ENCODE measurements around the gene GPR161. TPM values are rescaled to one million over a fixed set of nuclear protein-coding genes. Genes with fewer than 3 reads are reported as not detected.

Gene GPR161
- total and polyA plus RNA-seq, 2 experiments from 2014 or later: 11.8 to 14.2 TPM

- H3K36me3 ChIP-seq (ENCODE audit: low read depth): no peaks in the 10 kb centered on the region
- no peaks in the 10 kb centered on the region for H3K4me1 ChIP-seq (ENCODE audit: insufficient read depth)
- H3K9me3 ChIP-seq (ENCODE audit: low read depth): no peaks in the 10 kb centered on the region
- H3K9me2 ChIP-seq (ENCODE audit: insufficient read depth): no peaks in the 10 kb centered on the region
- no peak overlapping the region for H3K4me2 ChIP-seq (ENCODE audit: unreplicated experiment)
- no peaks in the 10 kb centered on the region for H3K27me3 ChIP-seq (replicated peaks; ENCODE audit: insufficient read depth)
- H3K27ac ChIP-seq: no peak overlapping the region
- no peaks in the 10 kb centered on the region for H3K79me2 ChIP-seq (ENCODE audit: insufficient read depth)
- H3F3A ChIP-seq (ENCODE audit: insufficient read depth): no peaks in the 10 kb centered on the region
- H2AFZ ChIP-seq: no peak overlapping the region
- H3K9ac ChIP-seq: no peak overlapping the region
- no peaks in the 10 kb centered on the region for H4K20me1 ChIP-seq (ENCODE audit: insufficient read depth)
- in situ Hi-C loops (cut with MboI): no loop called here
- WGBS, 2 experiments (ENCODE audit: low coverage in 1 of 2, low lambda C conversion rate in 2 of 2, missing lambda C conversion rate in 2 of 2): 91 to 98% methylated on average over 4 of the region's 4 CpGs
- no peak for DNase-seq
- no peak for TF ChIP-seq EZH2 (IDR thresholded peaks at IDR 0.05; ENCODE audit: insufficient read depth, poor library complexity, severe bottlenecking)
- no peak for TF ChIP-seq EZH2phosphoT487 (IDR thresholded peaks at IDR 0.05; ENCODE audit: insufficient read depth, low read depth)
- no peak overlapping the region for H3K4me3 ChIP-seq
These were observed 15.2 kb upstream of the GPR161 start for GRCh38 chr1:168151935-168152334.

- H3K4me3 ChIP-seq: no peak overlapping the region
- no peak overlapping the region for H3K9ac ChIP-seq
These were observed 13.6 kb upstream of the GPR161 start for GRCh38 chr1:168150283-168150682.

DNA sequence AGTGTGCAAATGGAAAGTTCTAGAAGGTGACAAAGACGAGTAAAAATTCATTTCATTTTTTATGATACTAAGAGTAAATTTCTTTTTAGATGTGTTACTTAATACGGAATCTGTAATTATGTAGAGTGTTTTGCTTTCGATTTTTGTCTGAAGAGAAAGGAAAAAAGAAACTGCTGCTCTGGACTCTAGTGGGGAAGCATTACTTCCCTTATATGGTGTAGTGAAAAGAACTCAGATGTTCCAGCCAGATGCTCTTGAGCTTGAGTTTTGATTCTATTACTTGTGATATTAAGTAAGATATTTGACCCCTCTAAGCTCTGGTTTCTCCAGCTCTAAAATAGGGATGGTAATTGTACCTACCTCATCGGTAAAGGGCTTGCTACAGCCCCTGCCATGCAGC, 12.2 kb upstream of the GPR161 start:
- in situ Hi-C loops (cut with MboI): no loop called here

More at GRCh38 chr1:168150283-168150682, 13.6 kb upstream of the GPR161 start:
- in situ Hi-C loops (cut with MboI): no loop called here
- H3K27me3 ChIP-seq (replicated peaks; ENCODE audit: insufficient read depth): no peaks in the 10 kb centered on the region
- DNase-seq: no peak
- H3K4me2 ChIP-seq (ENCODE audit: unreplicated experiment): no peak overlapping the region
- TF ChIP-seq EZH2 (IDR thresholded peaks at IDR 0.05; ENCODE audit: insufficient read depth, poor library complexity, severe bottlenecking) (no peak), EZH2phosphoT487 (IDR thresholded peaks at IDR 0.05; ENCODE audit: insufficient read depth, low read depth) (no peak)
- no peaks in the 10 kb centered on the region for H3K9me3 ChIP-seq (ENCODE audit: low read depth)
- no peaks in the 10 kb centered on the region for H3K4me1 ChIP-seq (ENCODE audit: insufficient read depth)
- no peak overlapping the region for H3K27ac ChIP-seq
- H3F3A ChIP-seq (ENCODE audit: insufficient read depth): no peaks in the 10 kb centered on the region
- 92 to 100% methylated on average over 1 of the region's 1 CpG for WGBS, 2 experiments (ENCODE audit: low coverage in 1 of 2, low lambda C conversion rate in 2 of 2, missing lambda C conversion rate in 2 of 2)
- H3K36me3 ChIP-seq (ENCODE audit: low read depth): no peaks in the 10 kb centered on the region
- no peaks in the 10 kb centered on the region for H3K9me2 ChIP-seq (ENCODE audit: insufficient read depth)
- no peaks in the 10 kb centered on the region for H4K20me1 ChIP-seq (ENCODE audit: insufficient read depth)
- no peaks in the 10 kb centered on the region for H3K79me2 ChIP-seq (ENCODE audit: insufficient read depth)
- no peak overlapping the region for H2AFZ ChIP-seq

DNA sequence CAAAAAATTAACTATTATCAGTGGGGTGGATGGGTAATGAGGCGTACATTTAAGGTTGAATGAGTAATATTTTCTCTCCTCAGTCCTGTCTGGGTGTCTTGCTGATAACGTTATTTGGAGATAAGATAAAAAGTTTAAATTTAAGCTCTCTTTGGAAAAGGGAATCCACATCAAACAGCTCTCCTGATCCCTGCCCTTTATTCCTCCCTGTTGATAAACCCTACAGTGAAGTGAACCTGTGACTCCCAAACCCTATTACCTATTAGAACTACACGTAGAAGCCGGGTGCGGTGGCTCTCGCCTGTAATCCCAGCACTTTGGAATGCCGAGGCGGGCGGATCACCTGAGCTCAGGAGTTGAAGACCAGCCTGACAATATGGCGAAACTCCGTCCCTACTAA, 9.9 kb upstream of the GPR161 start:
- H3K9ac ChIP-seq: no peak overlapping the region
- TF ChIP-seq EZH2phosphoT487 (IDR thresholded peaks at IDR 0.05; ENCODE audit: insufficient read depth, low read depth) (no peak), EZH2 (IDR thresholded peaks at IDR 0.05; ENCODE audit: insufficient read depth, poor library complexity, severe bottlenecking) (no peak)
- no peak overlapping the region for H3K4me3 ChIP-seq
- no peaks in the 10 kb centered on the region for H3K9me2 ChIP-seq (ENCODE audit: insufficient read depth)
- H4K20me1 ChIP-seq (ENCODE audit: insufficient read depth): no peaks in the 10 kb centered on the region
- no peaks in the 10 kb centered on the region for H3F3A ChIP-seq (ENCODE audit: insufficient read depth)
- no peak overlapping the region for H3K27ac ChIP-seq
- H3K79me2 ChIP-seq (ENCODE audit: insufficient read depth): no peaks in the 10 kb centered on the region
- no peaks in the 10 kb centered on the region for H3K4me1 ChIP-seq (ENCODE audit: insufficient read depth)
- no peak overlapping the region for H2AFZ ChIP-seq
- H3K9me3 ChIP-seq (ENCODE audit: low read depth): no peaks in the 10 kb centered on the region
- no peak for DNase-seq
- in situ Hi-C loops (cut with MboI): no loop called here
- H3K27me3 ChIP-seq (replicated peaks; ENCODE audit: insufficient read depth): no peaks in the 10 kb centered on the region
- 89 to 91% methylated on average over 11 of the region's 11 CpGs for WGBS, 2 experiments (ENCODE audit: low coverage in 1 of 2, low lambda C conversion rate in 2 of 2, missing lambda C conversion rate in 2 of 2)
- H3K36me3 ChIP-seq (ENCODE audit: low read depth): no peaks in the 10 kb centered on the region
- no peak overlapping the region for H3K4me2 ChIP-seq (ENCODE audit: unreplicated experiment)

More for the DNA sequence above, 12.2 kb upstream of the GPR161 start:
- Histone ChIP-seq H3K9me3 (ENCODE audit: low read depth) (no peaks in the 10 kb centered on the region), H2AFZ (no peak overlapping the region; the same call in 1 of the 2 replicates), H3K27ac (no peak overlapping the region), H3K36me3 (ENCODE audit: low read depth) (no peaks in the 10 kb centered on the region), H3K4me1 (ENCODE audit: insufficient read depth) (no peaks in the 10 kb centered on the region), H3K4me2 (ENCODE audit: unreplicated experiment) (no peak overlapping the region), H3K79me2 (ENCODE audit: insufficient read depth) (no peaks in the 10 kb centered on the region), H3K4me3 (no peak overlapping the region), H3F3A (ENCODE audit: insufficient read depth) (no peaks in the 10 kb centered on the region), H3K27me3 (replicated peaks; ENCODE audit: insufficient read depth) (no peaks in the 10 kb centered on the region), H3K9ac (no peak overlapping the region), H4K20me1 (ENCODE audit: insufficient read depth) (no peaks in the 10 kb centered on the region), H3K9me2 (ENCODE audit: insufficient read depth) (no peaks in the 10 kb centered on the region)
- TF ChIP-seq EZH2 (IDR thresholded peaks at IDR 0.05; ENCODE audit: insufficient read depth, poor library complexity, severe bottlenecking) (no peak), EZH2phosphoT487 (IDR thresholded peaks at IDR 0.05; ENCODE audit: insufficient read depth, low read depth) (no peak)
- 52 to 59% methylated on average over 4 of the region's 4 CpGs for WGBS, 2 experiments (ENCODE audit: low coverage in 1 of 2, low lambda C conversion rate in 2 of 2, missing lambda C conversion rate in 2 of 2)
- DNase-seq: no peak

DNA sequence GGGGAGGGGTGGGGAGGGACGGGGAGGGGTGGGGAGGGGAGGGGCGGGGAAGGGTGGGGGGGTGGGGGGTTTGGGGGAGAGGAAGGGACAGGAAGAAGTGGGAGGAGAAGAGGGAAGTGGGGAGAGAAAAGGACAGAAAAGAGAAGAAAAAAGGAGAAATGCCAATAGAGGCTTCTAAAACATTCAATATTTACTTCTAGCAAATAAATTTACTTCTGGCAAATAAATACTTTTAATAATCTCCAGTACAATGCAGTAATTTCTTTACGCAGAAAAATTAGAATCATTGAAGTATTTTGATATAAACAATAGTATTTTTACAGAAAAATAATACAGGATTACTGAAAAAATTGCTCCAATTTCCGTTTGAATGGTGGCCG, 9.4 kb upstream of the GPR161 start:
- Histone ChIP-seq H3K27me3 (replicated peaks; ENCODE audit: insufficient read depth) (no peaks in the 10 kb centered on the region), H3K79me2 (ENCODE audit: insufficient read depth) (no peaks in the 10 kb centered on the region), H3K4me3 (no peak overlapping the region), H3K9ac (no peak overlapping the region), H3F3A (ENCODE audit: insufficient read depth) (no peaks in the 10 kb centered on the region), H3K4me1 (ENCODE audit: insufficient read depth) (no peaks in the 10 kb centered on the region), H3K9me2 (ENCODE audit: insufficient read depth) (no peaks in the 10 kb centered on the region), H4K20me1 (ENCODE audit: insufficient read depth) (no peaks in the 10 kb centered on the region), H2AFZ (no peak overlapping the region), H3K9me3 (ENCODE audit: low read depth) (no peaks in the 10 kb centered on the region), H3K36me3 (ENCODE audit: low read depth) (no peaks in the 10 kb centered on the region), H3K27ac (no peak overlapping the region), H3K4me2 (ENCODE audit: unreplicated experiment) (no peak overlapping the region)
- DNase-seq: no peak
- in situ Hi-C loops (cut with MboI): no loop called here
- TF ChIP-seq EZH2phosphoT487 (IDR thresholded peaks at IDR 0.05; ENCODE audit: insufficient read depth, low read depth): no peak
- TF ChIP-seq EZH2 (IDR thresholded peaks at IDR 0.05; ENCODE audit: insufficient read depth, poor library complexity, severe bottlenecking): no peak
- WGBS, 2 experiments (ENCODE audit: low coverage in 1 of 2, low lambda C conversion rate in 2 of 2, missing lambda C conversion rate in 2 of 2): 53 to 79% methylated on average over 3 to 5 of the region's 5 CpGs
